SH-SY5Y (cell line): ENCODE results near the gene B3GAT2.

Experiments
- GATA2 ChIP-seq: IDR thresholded peaks from 2 replicates; pipeline ENCODE4 v1.6.1; 2011; ENCODE audit warnings: mild to moderate bottlenecking, low read depth, low read length
- GATA3 ChIP-seq: IDR thresholded peaks from 2 replicates; pipeline ENCODE4 v1.6.1; 2011; ENCODE audit warnings: low read depth, mild to moderate bottlenecking, low read length, moderate library complexity

Gene B3GAT2, protein sequence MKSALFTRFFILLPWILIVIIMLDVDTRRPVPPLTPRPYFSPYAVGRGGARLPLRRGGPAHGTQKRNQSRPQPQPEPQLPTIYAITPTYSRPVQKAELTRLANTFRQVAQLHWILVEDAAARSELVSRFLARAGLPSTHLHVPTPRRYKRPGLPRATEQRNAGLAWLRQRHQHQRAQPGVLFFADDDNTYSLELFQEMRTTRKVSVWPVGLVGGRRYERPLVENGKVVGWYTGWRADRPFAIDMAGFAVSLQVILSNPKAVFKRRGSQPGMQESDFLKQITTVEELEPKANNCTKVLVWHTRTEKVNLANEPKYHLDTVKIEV

DNA sequence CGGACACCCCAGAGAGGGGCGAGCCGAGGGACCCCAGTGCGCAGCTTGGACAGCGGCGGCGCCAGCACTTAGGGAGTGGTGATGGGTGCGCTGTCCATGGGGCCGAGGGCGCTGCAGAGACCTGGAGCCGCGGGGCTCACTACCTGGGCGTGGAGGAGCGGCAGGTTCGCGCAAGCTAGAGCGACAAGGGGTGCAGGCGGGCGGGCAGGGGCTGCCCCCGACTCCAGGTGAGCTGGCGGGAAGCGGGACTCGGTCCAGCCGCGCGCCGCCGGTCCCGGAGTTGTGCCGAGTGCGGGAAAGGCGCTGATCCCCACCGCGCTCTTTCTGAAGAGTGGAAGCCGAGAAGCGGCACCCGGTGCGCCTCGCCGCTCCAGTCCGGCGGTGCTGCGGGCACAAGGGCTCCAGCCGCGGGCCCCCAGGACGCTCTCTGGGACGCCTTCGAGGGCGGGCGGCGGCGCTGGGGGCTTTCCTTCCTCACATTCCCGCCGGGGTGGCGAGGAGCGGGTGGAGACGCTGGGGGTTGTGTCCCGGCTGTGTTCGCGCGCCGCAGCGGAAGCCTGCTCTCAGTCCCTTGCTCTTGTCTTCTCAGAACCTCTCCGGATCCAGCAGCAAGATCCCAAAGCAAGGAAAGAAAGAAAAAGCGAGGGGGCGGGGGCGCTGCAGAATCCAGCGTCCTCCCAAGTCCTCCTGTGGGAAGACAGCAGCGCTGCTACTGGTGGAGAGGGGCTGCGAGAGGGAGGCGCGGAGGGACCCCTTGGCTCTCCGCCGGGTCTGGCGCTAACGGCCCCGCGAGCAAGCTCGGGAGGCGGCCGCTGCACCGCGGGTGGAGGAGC is at the start of gene B3GAT2:
Gene B3GAT2, minus strand, starts transcription at position 610 of the 833 bp plus-strand sequence. CDS start 631 bp downstream, outside the sequence.
- no peak for TF ChIP-seq GATA2
- no peak for TF ChIP-seq GATA3

DNA sequence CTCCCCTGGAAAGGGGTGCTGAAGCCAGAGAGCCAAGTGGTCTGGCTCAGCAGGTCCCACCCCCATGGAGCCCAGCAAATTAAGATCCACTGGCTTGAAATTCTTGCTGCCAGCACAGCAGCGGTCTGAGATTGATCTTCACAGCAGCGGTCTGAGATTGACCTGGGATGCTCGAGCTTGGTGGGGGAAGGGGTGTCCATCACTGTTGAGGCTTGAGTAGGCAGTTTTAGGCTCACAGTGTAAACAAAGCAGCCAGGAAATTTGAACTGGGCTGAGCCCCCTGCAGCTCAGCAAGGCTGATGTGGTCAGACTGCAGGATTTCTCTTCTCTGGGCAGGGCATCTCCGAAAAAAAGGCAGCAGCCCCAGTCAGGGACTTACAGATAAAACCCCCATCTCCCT is 41.3 kb upstream of the B3GAT2 start:
- TF ChIP-seq GATA3 (no peak), GATA2 (no peak)

DNA sequence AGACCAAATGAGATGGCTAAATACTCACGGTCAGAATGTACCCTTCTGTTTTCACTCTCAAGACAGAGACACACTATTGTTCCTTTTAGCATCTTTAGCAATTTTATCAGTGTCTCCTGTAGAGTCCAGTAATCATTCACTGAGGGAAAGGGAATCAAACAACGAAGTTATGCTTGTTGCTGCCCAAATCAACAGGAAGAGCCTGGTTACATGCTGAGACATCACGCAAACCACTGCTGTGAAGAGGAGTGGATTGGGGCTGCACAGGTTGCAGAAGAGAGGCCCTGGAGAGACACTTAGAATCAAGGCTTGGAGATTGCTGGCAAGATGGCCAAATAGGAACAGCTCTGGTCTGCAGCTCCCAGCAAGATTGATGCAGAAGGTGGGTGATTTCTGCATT is 40.5 kb upstream of the B3GAT2 start:
- no peak for TF ChIP-seq GATA2
- TF ChIP-seq GATA3, result no peak

DNA sequence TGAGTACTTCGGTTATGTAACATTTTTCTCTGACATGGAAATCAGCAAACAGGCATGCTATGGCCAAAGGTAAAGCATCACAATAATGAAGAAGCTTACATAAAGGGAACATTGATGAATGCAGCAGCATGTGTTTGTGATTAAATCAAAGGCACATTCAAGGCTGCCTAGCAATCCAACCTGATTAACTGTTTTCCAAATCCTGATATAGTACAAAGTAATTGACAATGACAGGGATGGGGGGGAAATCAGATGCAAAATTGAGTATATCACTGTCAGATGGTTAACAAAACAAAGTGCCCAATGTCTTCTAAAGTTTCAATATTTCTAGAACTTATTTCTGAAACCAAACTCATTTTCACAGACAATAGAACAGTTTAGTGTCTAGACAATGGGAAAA is 39.2 kb upstream of the B3GAT2 start:
- TF ChIP-seq GATA3 (no peak), GATA2 (no peak)

DNA sequence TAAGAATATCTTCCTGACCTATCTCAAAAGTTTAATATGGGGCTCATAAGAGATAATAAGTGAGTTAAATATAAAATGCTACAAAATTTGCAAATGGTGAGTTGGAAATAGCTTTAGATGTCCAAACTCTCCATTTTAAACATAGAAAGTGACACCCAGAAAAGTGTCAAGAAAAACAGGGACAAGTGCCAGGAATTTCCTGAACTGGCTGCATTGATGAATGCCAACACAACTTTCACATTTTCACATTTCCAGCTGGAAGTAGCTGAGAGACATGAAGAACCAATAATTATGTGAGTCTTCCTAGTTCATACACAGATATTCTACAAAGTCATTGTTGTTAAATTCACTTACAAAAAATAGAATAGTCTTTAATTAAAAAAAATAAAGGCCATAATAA is 38.6 kb upstream of the B3GAT2 start:
- TF ChIP-seq GATA3 (no peak), GATA2 (no peak)

DNA sequence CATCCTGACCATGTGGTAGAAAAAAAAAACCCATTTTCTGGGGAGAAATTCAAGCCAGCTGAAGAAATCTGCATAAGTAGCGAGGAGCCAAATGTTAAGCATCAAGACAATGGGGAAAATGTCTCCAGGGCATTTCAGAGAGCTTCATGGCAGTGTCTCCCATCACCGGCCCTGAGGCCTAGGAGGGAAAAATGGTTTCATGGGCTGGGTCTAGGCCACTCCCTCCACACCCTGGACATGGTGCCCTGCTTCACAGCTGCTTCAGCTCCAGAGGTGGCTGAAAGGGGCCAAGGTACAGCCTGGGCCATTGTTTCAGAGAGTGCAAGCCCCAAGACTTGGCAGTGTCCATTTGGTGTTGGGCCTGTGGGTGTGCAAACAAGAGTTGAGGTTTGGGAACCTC is 34.4 kb upstream of the B3GAT2 start:
- TF ChIP-seq GATA3, result no peak
- TF ChIP-seq GATA2, result no peak

DNA sequence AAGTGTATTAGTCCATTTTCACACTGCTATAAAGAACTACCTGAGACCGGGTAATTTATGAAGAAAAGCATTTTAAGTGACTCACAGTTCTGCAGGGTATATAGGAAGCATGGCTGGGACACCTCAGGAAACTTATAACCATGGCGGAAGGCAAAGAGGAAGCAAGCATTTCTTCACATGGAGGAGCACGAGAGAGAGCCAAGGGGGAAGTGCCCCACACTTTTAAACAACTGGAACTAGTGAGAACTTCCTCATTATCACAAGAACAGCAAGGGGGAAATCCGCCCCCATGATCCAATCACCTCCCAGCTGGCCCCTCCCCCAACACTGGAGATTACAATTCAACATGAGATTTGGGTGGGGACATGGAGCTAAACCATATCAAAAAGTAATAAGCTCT is 28.3 kb upstream of the B3GAT2 start:
- no peak for TF ChIP-seq GATA3
- TF ChIP-seq GATA2, result no peak

DNA sequence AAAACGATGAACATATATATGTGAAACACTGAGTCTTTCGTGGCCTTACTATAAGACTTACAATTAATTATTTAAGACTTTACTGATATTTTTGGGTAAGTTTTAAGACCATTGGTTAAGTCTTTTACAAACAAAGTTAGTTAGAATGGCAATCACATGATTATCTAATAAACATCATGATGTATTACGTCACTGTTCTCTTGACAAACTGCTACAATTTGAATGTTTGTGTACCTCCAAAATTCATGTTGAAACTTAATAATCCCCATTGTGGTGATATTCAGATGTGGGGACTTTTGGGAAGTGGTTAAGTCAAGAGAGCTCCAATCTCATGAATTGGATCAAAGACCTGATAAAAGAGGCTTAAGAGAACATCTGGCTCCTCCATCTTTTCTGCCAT is 25.9 kb upstream of the B3GAT2 start:
- no peak for TF ChIP-seq GATA2
- TF ChIP-seq GATA3, result no peak

DNA sequence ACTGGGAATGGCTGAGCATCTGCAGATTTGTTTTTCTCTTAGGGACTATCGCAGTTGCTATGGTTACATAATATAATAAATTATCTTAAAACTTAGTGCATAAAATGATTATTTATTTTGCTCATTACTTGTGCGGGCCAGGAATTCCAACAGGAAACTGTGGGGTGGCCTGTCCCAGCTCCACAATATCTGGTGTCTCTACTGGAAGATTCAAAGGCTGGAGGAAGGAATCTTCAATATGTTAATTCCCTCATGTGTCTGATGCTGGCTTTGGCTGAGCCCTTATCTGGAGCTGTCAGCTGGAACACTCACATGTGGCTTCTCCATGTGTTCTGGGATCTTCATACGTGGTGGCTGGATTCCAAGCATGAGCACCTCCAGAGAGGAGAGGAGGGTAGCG is 23.9 kb upstream of the B3GAT2 start:
- TF ChIP-seq GATA2 (no peak), GATA3 (no peak)

DNA sequence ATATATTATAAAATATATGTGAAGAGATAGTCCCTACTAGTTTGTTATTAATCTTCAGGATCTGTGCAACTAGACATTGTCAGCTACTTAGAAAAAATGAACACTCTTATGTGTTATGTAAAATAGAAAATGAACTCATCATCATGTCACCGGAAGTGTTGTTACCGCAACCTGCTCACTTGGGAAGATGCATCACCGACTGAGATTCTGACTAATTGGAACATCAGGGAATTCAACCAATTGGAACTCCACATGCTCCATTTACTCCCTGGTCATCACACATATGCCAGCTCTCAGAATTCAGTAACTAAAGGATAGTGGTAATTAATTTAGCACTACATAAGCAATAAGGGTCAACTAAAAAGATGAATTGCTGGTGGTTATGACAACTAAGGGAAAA is 16.7 kb upstream of the B3GAT2 start:
- TF ChIP-seq GATA3, result no peak
- no peak for TF ChIP-seq GATA2

DNA sequence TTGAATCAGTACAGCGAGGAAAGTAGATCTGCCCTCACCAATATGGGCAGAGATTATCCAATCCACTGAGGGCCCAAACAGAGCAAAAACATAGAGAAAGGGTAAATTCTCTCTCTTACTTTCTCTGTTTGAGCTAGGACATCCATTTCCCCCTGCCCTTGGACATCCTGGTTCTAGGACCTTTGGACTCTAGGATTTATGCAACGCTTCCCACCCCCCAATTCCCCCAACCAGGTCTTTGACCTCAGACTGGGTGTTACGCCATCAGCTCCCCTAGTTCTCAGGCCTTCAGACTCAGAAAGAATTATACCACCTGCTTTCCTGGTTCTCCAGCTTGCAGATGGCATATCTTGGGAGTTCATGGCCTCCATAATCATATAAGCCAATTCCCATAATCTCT is 10.2 kb upstream of the B3GAT2 start:
- no peak for TF ChIP-seq GATA3
- TF ChIP-seq GATA2, result no peak

DNA sequence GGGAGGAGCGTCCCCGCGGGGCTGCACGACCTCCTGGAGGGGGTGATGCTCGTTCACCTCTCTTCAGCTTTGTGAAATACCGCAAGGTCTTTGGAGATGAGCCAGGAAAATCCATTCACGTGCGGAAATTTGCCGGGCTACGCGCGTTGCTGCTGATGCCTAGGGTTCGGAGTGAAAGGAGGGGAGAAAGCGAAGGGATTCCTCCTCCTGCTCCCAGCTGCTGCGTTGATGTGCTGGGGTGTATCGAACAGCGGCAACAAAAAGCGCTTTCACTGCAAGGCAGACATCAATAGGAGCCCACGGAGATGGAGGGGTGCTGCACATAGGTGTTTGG is 391 bp upstream of the B3GAT2 start:
- TF ChIP-seq GATA2 (no peak), GATA3 (no peak)

DNA sequence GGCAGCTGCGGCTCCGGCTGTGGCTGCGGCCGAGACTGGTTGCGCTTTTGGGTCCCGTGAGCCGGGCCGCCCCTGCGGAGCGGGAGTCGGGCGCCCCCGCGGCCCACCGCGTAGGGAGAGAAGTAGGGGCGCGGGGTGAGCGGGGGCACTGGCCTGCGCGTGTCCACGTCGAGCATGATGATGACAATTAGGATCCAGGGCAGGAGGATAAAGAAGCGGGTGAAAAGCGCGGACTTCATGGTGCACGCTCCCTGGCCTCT is 739 bp downstream of the B3GAT2 start:
- no peak for TF ChIP-seq GATA3
- TF ChIP-seq GATA2, result no peak

DNA sequence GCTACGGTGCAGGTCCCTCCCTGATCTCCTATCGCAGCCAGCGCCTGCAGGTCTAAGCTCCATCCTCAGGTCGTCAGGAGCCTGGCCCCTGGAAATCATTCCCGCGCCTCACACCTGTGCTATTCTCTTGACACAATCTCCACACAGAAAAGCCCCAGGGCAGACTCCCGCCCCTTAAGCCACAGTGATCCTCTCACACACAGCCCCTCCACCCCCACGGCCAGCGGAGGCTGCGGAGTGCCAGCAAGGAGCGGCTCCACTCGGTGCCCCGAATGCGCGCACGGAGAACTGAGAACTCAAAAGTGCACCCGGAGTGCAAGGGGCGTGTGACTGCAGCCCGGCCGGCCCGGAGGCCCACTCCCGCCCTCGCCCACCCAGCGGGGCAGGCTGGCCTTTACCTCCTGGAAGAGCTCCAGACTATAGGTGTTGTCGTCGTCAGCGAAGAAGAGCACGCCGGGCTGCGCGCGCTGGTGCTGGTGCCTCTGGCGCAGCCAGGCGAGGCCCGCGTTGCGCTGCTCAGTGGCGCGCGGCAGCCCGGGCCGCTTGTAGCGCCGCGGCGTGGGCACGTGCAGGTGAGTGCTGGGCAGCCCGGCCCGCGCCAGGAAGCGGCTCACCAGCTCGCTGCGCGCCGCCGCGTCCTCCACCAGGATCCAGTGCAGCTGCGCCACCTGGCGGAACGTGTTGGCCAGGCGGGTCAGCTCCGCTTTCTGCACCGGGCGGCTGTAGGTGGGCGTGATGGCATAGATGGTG is 1.2 kb downstream of the B3GAT2 start:
- TF ChIP-seq GATA2 (no peak), GATA3 (no peak)

DNA sequence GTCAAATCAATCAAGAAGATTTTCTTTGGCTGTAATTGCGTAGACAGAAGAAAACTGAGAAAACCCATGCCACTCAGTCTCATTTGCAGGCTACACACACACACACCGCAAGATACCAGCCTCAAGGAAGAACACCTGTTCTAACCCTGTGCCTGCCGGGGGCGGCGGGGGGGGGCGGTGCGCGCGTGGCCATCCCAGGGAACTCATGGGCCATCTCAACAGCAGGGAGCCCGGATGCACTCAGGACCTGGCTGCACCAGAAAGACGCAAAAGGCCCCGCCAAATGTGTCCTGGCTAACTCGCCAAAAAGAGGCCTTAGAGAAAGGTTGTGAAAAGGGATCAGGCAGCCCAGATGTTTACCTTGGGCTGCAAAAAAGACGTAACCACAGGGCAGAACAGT is 2.1 kb downstream of the B3GAT2 start:
- TF ChIP-seq GATA3 (no peak), GATA2 (no peak)
